ENCODE results near the gene CNNM4.

- TF ChIP-seq CTCF (IDR thresholded peaks at IDR 0.05) (no peak), POLR2A (IDR thresholded peaks at IDR 0.05) (no peak)
These were observed 60.5 kb downstream of the CNNM4 start for GRCh38 chr2:96821113-96821675.
